Heart left ventricle (tissue), 13 donors: Measurements from ENCODE around the gene KIDINS220.

Source experiments
- CTCF ChIP-seq, 12 donors: fragments of 200-600 bp; sonication (generic) in 4 of 12; IDR thresholded peaks; one replicate each; pipeline versions ENCODE4 v1.5.0 to v1.8.0; 2018 to 2022; ENCODE audit warnings: antibody characterized with exemption in 12 of 12, mild to moderate bottlenecking in 5 of 12
- POLR2A ChIP-seq, 2 donors: fragments of 450-650 bp; IDR thresholded peaks; one replicate each; pipeline ENCODE4 v1.6.1; 2017; ENCODE audit warnings: antibody characterized with exemption in 2 of 2, mild to moderate bottlenecking in 2 of 2, moderate library complexity in 2 of 2
- donor health status: ischemic (EF 13 %, LVEDD 7.1; RV severe dilation, severe dysfunction).
- donor health status: DM: no; HTN: yes; CAD: no.
- donor health status: DM: no; HTN: no; CAD: no.
- donor health status: ischemic (EF 25% LVEDD 6.9; RV normal size, moderate dysfunction).
- donor health status: ischemic (EF 25% LVEDD 5.7; RV mildly dilated, moderate dysfunction).
- donor health status: ischemic (EF 35%, LVEDD 5.7; RV mildly dilated, moderate dysfunction).
- donor health status: nonischemic (EF 11% LVEDD 7.7; RV severe dilation, severe dysfunction).
- donor health status: DM: yes; HTN: yes; CAD: no.
- donor health status: PGD.
- donor health status: ischemic (EF 29% LVEDD 5.4; RV normal size, mild dysfunction).
- donor health status: nonischemic (EF 23%, LVEDD 6.1; RV moderate dilation, normal function).

- TF ChIP-seq CTCF (IDR thresholded peaks at IDR 0.05) (no peak), POLR2A (IDR thresholded peaks at IDR 0.05) (no peak)
These were observed 40.4 kb downstream of the KIDINS220 start for GRCh38 chr2:8796878-8797550.
